K562 (cell line): Measurements from ENCODE around the gene TMEM161B. TPM values are rescaled to one million over a fixed set of nuclear protein-coding genes. Genes with fewer than 3 reads are reported as not detected.

Source experiments
- FOXK2 ChIP-seq, 2 experiments: fragments of 450-650 bp; IDR thresholded peaks in 1 of 2; conservative IDR thresholded peaks in 1 of 2; 2 replicates each; pipeline ENCODE4 v1.6.1; 2016; ENCODE audit warnings: low read depth in 2 of 2, mild to moderate bottlenecking in 1 of 2
- HMGN3 ChIP-seq: IDR thresholded peaks from 2 replicates; pipeline ENCODE4 v1.6.1; 2011; ENCODE audit warnings: borderline replicate concordance, low read depth, mild to moderate bottlenecking, mixed read lengths, low read length; ENCODE audit not compliant: insufficient read length; ENCODE audit errors: extremely low read depth
- L3MBTL2 ChIP-seq: fragments of 450-650 bp; IDR thresholded peaks from 2 replicates; pipeline ENCODE4 v1.6.1; 2016; ENCODE audit warnings: mild to moderate bottlenecking, moderate library complexity
- MEF2D ChIP-seq: conservative IDR thresholded peaks from 2 replicates; pipeline ENCODE4 v1.6.1; 2016; ENCODE audit warnings: low read depth, missing genetic modification characterization, missing compliant biosample characterization
- MTA3 ChIP-seq: fragments of 450-650 bp; formaldehyde crosslinking; IDR thresholded peaks from 2 replicates; pipeline ENCODE4 v1.6.1; 2017; ENCODE audit warnings: mild to moderate bottlenecking, borderline replicate concordance
- RBM34 ChIP-seq: fragments of 200-400 bp; formaldehyde crosslinking; IDR thresholded peaks from 2 replicates; pipeline ENCODE4 v1.6.1; 2018; ENCODE audit warnings: low read length, borderline replicate concordance; ENCODE audit not compliant: insufficient read depth
- SNRNP70 ChIP-seq: fragments of 200-400 bp; formaldehyde crosslinking; optimal IDR thresholded peaks from 2 replicates; pipeline ENCODE3; 2017; ENCODE audit warnings: low read depth, low read length
- polyA plus RNA-seq, 8 experiments: library from polyadenylated mRNA; depleted of rRNA in 4 of 8; stranded (reverse) in 5 of 8; unstranded in 3 of 8; fragments of >200 nt; fragmentation: Nextera tagmentation in 2 of 8; fragmentation: Illumina TruSeq in 1 of 8; extraction: Ambion mirVana in 2 of 8; extraction: Trizol in 1 of 8; gene quantifications; 2 replicates each; pipeline versions ENCODE4 v1.2.1 to v1.2.3, GENCODE V29; 2011 to 2014; ENCODE audit warnings: inconsistent platforms in 1 of 8, missing spikeins in 1 of 8
- total RNA-seq, 7 experiments: library from RNA; depleted of rRNA in 6 of 7; stranded (reverse); fragments of >200 nt in 6 of 7; fragmentation: Illumina TruSeq in 2 of 7; extraction: Trizol in 2 of 7; gene quantifications; 2 replicates each; pipeline versions ENCODE4 v1.2.1 to v1.2.3, GENCODE V29; 2011 to 2021; ENCODE audit warnings: low replicate concordance in 1 of 7
- TF ChIP-seq, protein P1 (sequence below): fragments of 250-450 bp; sonication (Bioruptor Pico); IDR thresholded peaks from 2 replicates; pipeline ENCODE4 v1.5.0; 2020; ENCODE audit warnings: mild to moderate bottlenecking
- TF ChIP-seq, protein P2 (sequence below): fragments of 450-650 bp; IDR thresholded peaks from 2 replicates; pipeline ENCODE4 v1.6.1; 2016; ENCODE audit warnings: antibody characterized with exemption
- TF ChIP-seq, protein P3 (sequence below): sonication (generic); formaldehyde crosslinking; IDR thresholded peaks from 2 replicates; pipeline ENCODE4 v1.8.0; 2022; ENCODE audit warnings: mild to moderate bottlenecking, missing genetic modification reagents
- TF ChIP-seq, protein P4 (sequence below): sonication (generic); formaldehyde crosslinking; IDR thresholded peaks from 2 replicates; pipeline ENCODE4 v1.8.1; 2023; ENCODE audit warnings: mild to moderate bottlenecking, missing genetic modification reagents, moderate library complexity
- TF ChIP-seq, protein P5 (sequence below), 2 experiments: fragments of 150-350 bp in 1 of 2; IDR thresholded peaks; 2 replicates each; pipeline ENCODE4 v1.6.1; 2012 to 2016; ENCODE audit warnings: low read depth in 2 of 2, low read length in 2 of 2, mild to moderate bottlenecking in 1 of 2, moderate library complexity in 1 of 2

Gene TMEM161B
- total and polyA plus RNA-seq, 9 of the 15 experiments (the other 6 are each of a cell fraction or from before 2014, with no cell fraction given), result 18.9 to 57.1 (median 40.6) TPM

DNA sequence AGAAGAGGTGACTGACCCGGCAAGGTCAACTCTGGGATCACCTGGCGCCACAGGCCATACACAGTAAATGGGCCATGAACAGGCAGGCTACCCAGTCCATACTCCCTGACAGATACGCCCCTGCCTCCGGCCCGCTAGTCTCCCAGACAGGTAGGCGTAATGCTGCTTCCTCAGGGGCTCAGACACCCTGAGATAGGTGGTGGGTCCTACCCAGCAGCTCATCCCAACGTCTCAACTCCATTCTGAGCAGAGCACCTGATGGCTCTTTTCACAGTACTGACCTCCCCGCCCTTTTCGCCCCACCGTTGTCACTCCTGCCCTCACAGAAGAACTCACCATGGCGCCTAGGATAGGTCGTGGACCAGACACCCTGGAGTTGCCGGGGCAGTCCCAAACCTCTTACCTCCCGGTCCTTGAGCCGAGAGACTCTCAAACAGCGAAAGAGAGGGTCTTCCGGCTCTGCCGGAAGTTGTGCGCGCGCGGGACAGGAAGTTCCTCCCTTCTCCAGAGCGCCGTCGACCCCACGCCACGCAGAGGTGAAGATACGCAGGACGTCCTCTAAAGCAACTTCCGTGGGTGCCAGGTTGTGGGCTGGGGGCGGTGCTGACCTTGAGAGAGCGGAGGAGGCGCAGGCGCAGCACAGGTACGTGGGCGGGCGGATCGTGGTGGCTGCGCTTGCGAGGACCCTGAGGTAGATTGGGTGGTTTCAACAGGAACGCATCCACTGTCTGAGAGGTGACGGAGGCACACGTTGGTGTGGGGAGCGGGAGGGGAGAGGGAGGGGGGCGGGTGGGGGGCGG lies at the start of gene TMEM161B (continued):
- TF ChIP-seq, protein P1, sequence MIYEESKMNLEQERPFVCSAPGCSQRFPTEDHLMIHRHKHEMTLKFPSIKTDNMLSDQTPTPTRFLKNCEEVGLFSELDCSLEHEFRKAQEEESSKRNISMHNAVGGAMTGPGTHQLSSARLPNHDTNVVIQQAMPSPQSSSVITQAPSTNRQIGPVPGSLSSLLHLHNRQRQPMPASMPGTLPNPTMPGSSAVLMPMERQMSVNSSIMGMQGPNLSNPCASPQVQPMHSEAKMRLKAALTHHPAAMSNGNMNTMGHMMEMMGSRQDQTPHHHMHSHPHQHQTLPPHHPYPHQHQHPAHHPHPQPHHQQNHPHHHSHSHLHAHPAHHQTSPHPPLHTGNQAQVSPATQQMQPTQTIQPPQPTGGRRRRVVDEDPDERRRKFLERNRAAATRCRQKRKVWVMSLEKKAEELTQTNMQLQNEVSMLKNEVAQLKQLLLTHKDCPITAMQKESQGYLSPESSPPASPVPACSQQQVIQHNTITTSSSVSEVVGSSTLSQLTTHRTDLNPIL, result no peak
- TF ChIP-seq MTA3, result peak; percentile 70
- peak in 1 of 2 experiments; percentile 54; a peak in 1 of 4 replicates for TF ChIP-seq FOXK2 (conservative IDR thresholded peaks at IDR 0.05 in 1 of 2, IDR thresholded peaks at IDR 0.05 in 1 of 2; ENCODE audit: low read depth in 2 of 2)
- TF ChIP-seq SNRNP70, result no peak
- TF ChIP-seq, protein P2, sequence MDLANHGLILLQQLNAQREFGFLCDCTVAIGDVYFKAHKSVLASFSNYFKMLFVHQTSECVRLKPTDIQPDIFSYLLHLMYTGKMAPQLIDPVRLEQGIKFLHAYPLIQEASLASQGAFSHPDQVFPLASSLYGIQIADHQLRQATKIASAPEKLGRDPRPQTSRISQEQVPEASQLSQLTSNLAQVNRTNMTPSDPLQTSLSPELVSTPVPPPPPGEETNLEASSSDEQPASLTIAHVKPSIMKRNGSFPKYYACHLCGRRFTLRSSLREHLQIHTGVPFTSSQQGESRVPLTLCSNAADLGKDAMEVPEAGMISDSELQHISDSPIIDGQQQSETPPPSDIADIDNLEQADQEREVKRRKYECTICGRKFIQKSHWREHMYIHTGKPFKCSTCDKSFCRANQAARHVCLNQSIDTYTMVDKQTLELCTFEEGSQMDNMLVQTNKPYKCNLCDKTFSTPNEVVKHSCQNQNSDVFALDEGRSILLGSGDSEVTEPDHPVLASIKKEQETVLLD, result peak; percentile 98
- TF ChIP-seq, protein P3, sequence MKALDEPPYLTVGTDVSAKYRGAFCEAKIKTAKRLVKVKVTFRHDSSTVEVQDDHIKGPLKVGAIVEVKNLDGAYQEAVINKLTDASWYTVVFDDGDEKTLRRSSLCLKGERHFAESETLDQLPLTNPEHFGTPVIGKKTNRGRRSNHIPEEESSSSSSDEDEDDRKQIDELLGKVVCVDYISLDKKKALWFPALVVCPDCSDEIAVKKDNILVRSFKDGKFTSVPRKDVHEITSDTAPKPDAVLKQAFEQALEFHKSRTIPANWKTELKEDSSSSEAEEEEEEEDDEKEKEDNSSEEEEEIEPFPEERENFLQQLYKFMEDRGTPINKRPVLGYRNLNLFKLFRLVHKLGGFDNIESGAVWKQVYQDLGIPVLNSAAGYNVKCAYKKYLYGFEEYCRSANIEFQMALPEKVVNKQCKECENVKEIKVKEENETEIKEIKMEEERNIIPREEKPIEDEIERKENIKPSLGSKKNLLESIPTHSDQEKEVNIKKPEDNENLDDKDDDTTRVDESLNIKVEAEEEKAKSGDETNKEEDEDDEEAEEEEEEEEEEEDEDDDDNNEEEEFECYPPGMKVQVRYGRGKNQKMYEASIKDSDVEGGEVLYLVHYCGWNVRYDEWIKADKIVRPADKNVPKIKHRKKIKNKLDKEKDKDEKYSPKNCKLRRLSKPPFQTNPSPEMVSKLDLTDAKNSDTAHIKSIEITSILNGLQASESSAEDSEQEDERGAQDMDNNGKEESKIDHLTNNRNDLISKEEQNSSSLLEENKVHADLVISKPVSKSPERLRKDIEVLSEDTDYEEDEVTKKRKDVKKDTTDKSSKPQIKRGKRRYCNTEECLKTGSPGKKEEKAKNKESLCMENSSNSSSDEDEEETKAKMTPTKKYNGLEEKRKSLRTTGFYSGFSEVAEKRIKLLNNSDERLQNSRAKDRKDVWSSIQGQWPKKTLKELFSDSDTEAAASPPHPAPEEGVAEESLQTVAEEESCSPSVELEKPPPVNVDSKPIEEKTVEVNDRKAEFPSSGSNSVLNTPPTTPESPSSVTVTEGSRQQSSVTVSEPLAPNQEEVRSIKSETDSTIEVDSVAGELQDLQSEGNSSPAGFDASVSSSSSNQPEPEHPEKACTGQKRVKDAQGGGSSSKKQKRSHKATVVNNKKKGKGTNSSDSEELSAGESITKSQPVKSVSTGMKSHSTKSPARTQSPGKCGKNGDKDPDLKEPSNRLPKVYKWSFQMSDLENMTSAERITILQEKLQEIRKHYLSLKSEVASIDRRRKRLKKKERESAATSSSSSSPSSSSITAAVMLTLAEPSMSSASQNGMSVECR (CRISPR knock-in tag), result peak; percentile 57; the same call in 1 of the 2 replicates
- TF ChIP-seq, protein P4, sequence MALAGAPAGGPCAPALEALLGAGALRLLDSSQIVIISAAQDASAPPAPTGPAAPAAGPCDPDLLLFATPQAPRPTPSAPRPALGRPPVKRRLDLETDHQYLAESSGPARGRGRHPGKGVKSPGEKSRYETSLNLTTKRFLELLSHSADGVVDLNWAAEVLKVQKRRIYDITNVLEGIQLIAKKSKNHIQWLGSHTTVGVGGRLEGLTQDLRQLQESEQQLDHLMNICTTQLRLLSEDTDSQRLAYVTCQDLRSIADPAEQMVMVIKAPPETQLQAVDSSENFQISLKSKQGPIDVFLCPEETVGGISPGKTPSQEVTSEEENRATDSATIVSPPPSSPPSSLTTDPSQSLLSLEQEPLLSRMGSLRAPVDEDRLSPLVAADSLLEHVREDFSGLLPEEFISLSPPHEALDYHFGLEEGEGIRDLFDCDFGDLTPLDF (CRISPR knock-in tag), result 0 out of 2 replicates have a peak, but pooled peaks have one; percentile 61
- TF ChIP-seq RBM34, result no peak
- TF ChIP-seq, protein P5, sequence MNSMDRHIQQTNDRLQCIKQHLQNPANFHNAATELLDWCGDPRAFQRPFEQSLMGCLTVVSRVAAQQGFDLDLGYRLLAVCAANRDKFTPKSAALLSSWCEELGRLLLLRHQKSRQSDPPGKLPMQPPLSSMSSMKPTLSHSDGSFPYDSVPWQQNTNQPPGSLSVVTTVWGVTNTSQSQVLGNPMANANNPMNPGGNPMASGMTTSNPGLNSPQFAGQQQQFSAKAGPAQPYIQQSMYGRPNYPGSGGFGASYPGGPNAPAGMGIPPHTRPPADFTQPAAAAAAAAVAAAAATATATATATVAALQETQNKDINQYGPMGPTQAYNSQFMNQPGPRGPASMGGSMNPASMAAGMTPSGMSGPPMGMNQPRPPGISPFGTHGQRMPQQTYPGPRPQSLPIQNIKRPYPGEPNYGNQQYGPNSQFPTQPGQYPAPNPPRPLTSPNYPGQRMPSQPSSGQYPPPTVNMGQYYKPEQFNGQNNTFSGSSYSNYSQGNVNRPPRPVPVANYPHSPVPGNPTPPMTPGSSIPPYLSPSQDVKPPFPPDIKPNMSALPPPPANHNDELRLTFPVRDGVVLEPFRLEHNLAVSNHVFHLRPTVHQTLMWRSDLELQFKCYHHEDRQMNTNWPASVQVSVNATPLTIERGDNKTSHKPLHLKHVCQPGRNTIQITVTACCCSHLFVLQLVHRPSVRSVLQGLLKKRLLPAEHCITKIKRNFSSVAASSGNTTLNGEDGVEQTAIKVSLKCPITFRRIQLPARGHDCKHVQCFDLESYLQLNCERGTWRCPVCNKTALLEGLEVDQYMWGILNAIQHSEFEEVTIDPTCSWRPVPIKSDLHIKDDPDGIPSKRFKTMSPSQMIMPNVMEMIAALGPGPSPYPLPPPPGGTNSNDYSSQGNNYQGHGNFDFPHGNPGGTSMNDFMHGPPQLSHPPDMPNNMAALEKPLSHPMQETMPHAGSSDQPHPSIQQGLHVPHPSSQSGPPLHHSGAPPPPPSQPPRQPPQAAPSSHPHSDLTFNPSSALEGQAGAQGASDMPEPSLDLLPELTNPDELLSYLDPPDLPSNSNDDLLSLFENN (IDR thresholded peaks at IDR 0.05; ENCODE audit: low read depth in 2 of 2, low read length in 2 of 2), result 0 out of 4 replicates have a peak, but pooled peaks of 1 of the 2 experiments have one; percentile 44
- no peak for TF ChIP-seq MEF2D (tag)
- TF ChIP-seq L3MBTL2, result peak; percentile 68
- peak; percentile 67 for TF ChIP-seq HMGN3
